ENCODE results near the gene PCNX4. TPM values are rescaled to one million over a fixed set of nuclear protein-coding genes. Genes with fewer than 3 reads are reported as not detected.

PCNX4 gene
- total and polyA plus RNA-seq, 4 donors: 14.3 to 104 (median 34.3) TPM

- DNase-seq (no peak), ATAC-seq (ENCODE audit: insufficient read depth, low FRiP score) (no peak)
- Histone ChIP-seq H3K4me1 (ENCODE audit: control insufficient read depth in 5 of 5, insufficient read depth in 5 of 5, low read length in 5 of 5) (no peaks in the 10 kb centered on the region), H3K27ac (ENCODE audit: low read depth in 1 of 2, low read length in 1 of 2) (no peak overlapping the region), H3K4me3 (no peak overlapping the region), H3K27me3 (ENCODE audit: control insufficient read depth in 3 of 3, insufficient read depth in 3 of 3, low read length in 2 of 3) (no peaks in the 10 kb centered on the region), H3K9me3 (ENCODE audit: control insufficient read depth in 4 of 4, insufficient read depth in 3 of 4, low read length in 3 of 4) (no peaks in the 10 kb centered on the region), H3K9ac (ENCODE audit: insufficient read depth in 1 of 2, low read length in 2 of 2) (no peak overlapping the region), H3K36me3 (ENCODE audit: control insufficient read depth in 4 of 4, insufficient read depth in 4 of 4, low read length in 4 of 4) (no peaks in the 10 kb centered on the region)
- WGBS, 2 donors: 81 to 83% methylated on average over 11 of the region's 11 CpGs
- TF ChIP-seq, protein P1, sequence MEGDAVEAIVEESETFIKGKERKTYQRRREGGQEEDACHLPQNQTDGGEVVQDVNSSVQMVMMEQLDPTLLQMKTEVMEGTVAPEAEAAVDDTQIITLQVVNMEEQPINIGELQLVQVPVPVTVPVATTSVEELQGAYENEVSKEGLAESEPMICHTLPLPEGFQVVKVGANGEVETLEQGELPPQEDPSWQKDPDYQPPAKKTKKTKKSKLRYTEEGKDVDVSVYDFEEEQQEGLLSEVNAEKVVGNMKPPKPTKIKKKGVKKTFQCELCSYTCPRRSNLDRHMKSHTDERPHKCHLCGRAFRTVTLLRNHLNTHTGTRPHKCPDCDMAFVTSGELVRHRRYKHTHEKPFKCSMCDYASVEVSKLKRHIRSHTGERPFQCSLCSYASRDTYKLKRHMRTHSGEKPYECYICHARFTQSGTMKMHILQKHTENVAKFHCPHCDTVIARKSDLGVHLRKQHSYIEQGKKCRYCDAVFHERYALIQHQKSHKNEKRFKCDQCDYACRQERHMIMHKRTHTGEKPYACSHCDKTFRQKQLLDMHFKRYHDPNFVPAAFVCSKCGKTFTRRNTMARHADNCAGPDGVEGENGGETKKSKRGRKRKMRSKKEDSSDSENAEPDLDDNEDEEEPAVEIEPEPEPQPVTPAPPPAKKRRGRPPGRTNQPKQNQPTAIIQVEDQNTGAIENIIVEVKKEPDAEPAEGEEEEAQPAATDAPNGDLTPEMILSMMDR (IDR thresholded peaks at IDR 0.05; ENCODE audit: control extremely low read depth, extremely low read depth): no peak
Measured at GRCh38 chr14:60174352-60175254, 82.9 kb downstream of the PCNX4 start.

DNA sequence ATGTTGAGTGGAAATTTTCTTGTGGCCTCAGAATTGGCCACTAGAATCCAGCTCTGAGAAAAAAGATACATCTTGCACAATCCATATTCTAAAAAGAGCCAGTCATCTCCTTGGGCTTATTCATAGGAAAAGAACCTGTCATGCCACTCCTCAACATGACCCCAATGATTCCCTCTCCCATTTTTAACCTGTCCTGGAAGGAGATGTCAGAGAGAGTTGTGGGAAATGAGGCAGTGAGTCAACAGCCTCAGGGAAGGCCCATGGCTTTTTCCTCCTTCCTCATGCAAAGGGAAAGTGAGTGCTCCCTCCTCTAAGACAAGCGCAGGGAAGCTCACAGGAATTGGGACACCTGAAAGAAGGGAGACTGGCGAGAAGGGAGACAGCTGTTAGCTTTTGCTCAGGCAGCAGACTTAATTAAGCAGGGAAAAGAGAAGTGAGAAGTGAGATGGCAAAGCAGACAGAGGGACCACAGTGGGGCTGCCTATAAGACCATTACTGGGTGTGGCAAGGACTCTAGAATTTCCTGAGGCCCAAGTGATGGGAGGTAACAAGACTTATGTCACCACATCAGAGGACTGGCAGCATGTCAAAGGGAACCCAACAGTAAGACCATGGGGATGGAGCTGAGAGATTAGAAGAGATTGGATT lies 83.7 kb downstream of the PCNX4 start:
- TF ChIP-seq, protein P1 (IDR thresholded peaks at IDR 0.05; ENCODE audit: control extremely low read depth, extremely low read depth): no peak
- 64 to 88% methylated on average over 2 of the region's 2 CpGs for WGBS, 2 donors
- no peaks in the 10 kb centered on the region for H3K4me1 ChIP-seq (ENCODE audit: control insufficient read depth in 5 of 5, insufficient read depth in 5 of 5, low read length in 5 of 5)
- ATAC-seq (ENCODE audit: insufficient read depth, low FRiP score) (no peak), DNase-seq (no peak)
- no peak overlapping the region for H3K9ac ChIP-seq (ENCODE audit: insufficient read depth in 1 of 2, low read length in 2 of 2)
- H3K4me3 ChIP-seq: no peak overlapping the region
- no peak overlapping the region for H3K27ac ChIP-seq (ENCODE audit: low read depth in 1 of 2, low read length in 1 of 2)
- no peaks in the 10 kb centered on the region for H3K27me3 ChIP-seq (ENCODE audit: control insufficient read depth in 3 of 3, insufficient read depth in 3 of 3, low read length in 2 of 3)
- no peaks in the 10 kb centered on the region for H3K36me3 ChIP-seq (ENCODE audit: control insufficient read depth in 4 of 4, insufficient read depth in 4 of 4, low read length in 4 of 4)
- H3K9me3 ChIP-seq (ENCODE audit: control insufficient read depth in 4 of 4, insufficient read depth in 3 of 4, low read length in 3 of 4): no peaks in the 10 kb centered on the region

- no peaks in the 10 kb centered on the region for H3K9me3 ChIP-seq (ENCODE audit: control insufficient read depth in 4 of 4, insufficient read depth in 3 of 4, low read length in 3 of 4)
- TF ChIP-seq, protein P1 (IDR thresholded peaks at IDR 0.05; ENCODE audit: control extremely low read depth, extremely low read depth): no peak
Measured at GRCh38 chr14:60178164-60178563, 86.4 kb downstream of the PCNX4 start.

More at GRCh38 chr14:60178164-60178563, 86.4 kb downstream of the PCNX4 start:
- Histone ChIP-seq H3K27ac (ENCODE audit: low read depth in 1 of 2, low read length in 1 of 2) (no peak overlapping the region), H3K27me3 (ENCODE audit: control insufficient read depth in 3 of 3, insufficient read depth in 3 of 3, low read length in 2 of 3) (no peaks in the 10 kb centered on the region), H3K9ac (ENCODE audit: insufficient read depth in 1 of 2, low read length in 2 of 2) (no peak overlapping the region), H3K36me3 (ENCODE audit: control insufficient read depth in 4 of 4, insufficient read depth in 4 of 4, low read length in 4 of 4) (no peaks in the 10 kb centered on the region), H3K4me1 (ENCODE audit: control insufficient read depth in 5 of 5, insufficient read depth in 5 of 5, low read length in 5 of 5) (no peaks in the 10 kb centered on the region), H3K4me3 (no peak overlapping the region)
- WGBS, 2 donors: 96 to 98% methylated on average over 1 of the region's 1 CpG
- ATAC-seq (ENCODE audit: insufficient read depth, low FRiP score) (no peak), DNase-seq (no peak)

Data from lung (tissue), 12 donors.